ENCODE data around the gene CGRRF1.

Gene CGRRF1

GRCh38 chr14:54489731-54490444 lies 19.8 kb upstream of the CGRRF1 start:
- no peak overlapping the region for H3K4me3 ChIP-seq (ENCODE audit: low read length)
- TF ChIP-seq CTCF (conservative IDR thresholded peaks at IDR 0.05; ENCODE audit: low read depth, low read length): no peak

GRCh38 chr14:54490445-54491175 lies 19.1 kb upstream of the CGRRF1 start:
- TF ChIP-seq CTCF (conservative IDR thresholded peaks at IDR 0.05; ENCODE audit: low read depth, low read length): no peak
- H3K4me3 ChIP-seq (ENCODE audit: low read length): no peak overlapping the region
- DNase-seq (ENCODE audit: low read depth): no peak

More at GRCh38 chr14:54489731-54490444, 19.8 kb upstream of the CGRRF1 start:
- DNase-seq (ENCODE audit: low read depth): no peak

GRCh38 chr14:54493293-54493692 lies 16.4 kb upstream of the CGRRF1 start:
- H3K4me3 ChIP-seq (ENCODE audit: low read length): no peak overlapping the region
- no peak for DNase-seq (ENCODE audit: low read depth)
- TF ChIP-seq CTCF (conservative IDR thresholded peaks at IDR 0.05; ENCODE audit: low read depth, low read length): no peak

GRCh38 chr14:54497224-54497623 lies 12.5 kb upstream of the CGRRF1 start:
- no peak for DNase-seq (ENCODE audit: low read depth)
- H3K4me3 ChIP-seq (ENCODE audit: low read length): no peak overlapping the region
- TF ChIP-seq CTCF (conservative IDR thresholded peaks at IDR 0.05; ENCODE audit: low read depth, low read length): no peak

GRCh38 chr14:54498095-54498531 lies 11.6 kb upstream of the CGRRF1 start:
- H3K4me3 ChIP-seq (ENCODE audit: low read length): no peak overlapping the region
- no peak for TF ChIP-seq CTCF (conservative IDR thresholded peaks at IDR 0.05; ENCODE audit: low read depth, low read length)
- DNase-seq (ENCODE audit: low read depth): no peak

- no peak overlapping the region for H3K4me3 ChIP-seq (ENCODE audit: low read length)
- no peak for DNase-seq (ENCODE audit: low read depth)
- TF ChIP-seq CTCF (conservative IDR thresholded peaks at IDR 0.05; ENCODE audit: low read depth, low read length): no peak
Measured at GRCh38 chr14:54498579-54498978, 11.1 kb upstream of the CGRRF1 start.

- no peak for DNase-seq (ENCODE audit: low read depth)
- no peak for TF ChIP-seq CTCF (conservative IDR thresholded peaks at IDR 0.05; ENCODE audit: low read depth, low read length)
- H3K4me3 ChIP-seq (ENCODE audit: low read length): no peak overlapping the region
Measured at GRCh38 chr14:54500744-54501143, 9.0 kb upstream of the CGRRF1 start.

Measured in retinal pigment epithelial cell (primary cell).